SK-N-SH (cell line): ENCODE measurements around the gene GCNT3. TPM values are rescaled to one million over a fixed set of nuclear protein-coding genes. Genes with fewer than 3 reads are reported as not detected.

ENCODE experiments used
- CTCF ChIA-PET: fragments of 300-600, 350-600 bp; formaldehyde crosslinking; extraction: SDS; loops from one replicate; lab custom pipeline; 2021; lab: Yijun Ruan, JAX
- POLR2A ChIA-PET: fragments of 350-600 bp; sonication (Branson Sonifier 250); formaldehyde crosslinking; extraction: SDS; loops from one replicate; lab custom pipeline; 2020; ENCODE audit warnings: antibody characterized with exemption, inconsistent platforms; lab: Yijun Ruan, JAX
- DNase-seq: peaks from one replicate; pipeline ENCODE4 v3.0.0; 2012
- H2AFZ ChIP-seq: fragments of 200-600 bp; sonication (generic); 2 replicates; pipeline ENCODE4 v1.8.1; 2016; ENCODE audit warnings: antibody characterized with exemption, mild to moderate bottlenecking, low read depth
- H3F3A ChIP-seq: fragments of 200-600 bp; sonication (generic); replicated peaks from 2 replicates; pipeline ENCODE3; 2016; ENCODE audit warnings: antibody characterized with exemption, mild to moderate bottlenecking; ENCODE audit not compliant: insufficient read depth
- H3K27ac ChIP-seq, 2 experiments: fragments of 200-500 bp in 1 of 2; fragments of 200-600 bp in 1 of 2; sonication (Bioruptor generic) in 1 of 2; sonication (generic), shearing (Covaris generic) in 1 of 2; 2 replicates each; pipeline versions ENCODE4 v1.5.1 to v1.6.1; 2014 to 2016; ENCODE audit warnings: low read depth in 2 of 2, inconsistent platforms in 1 of 2, low read length in 1 of 2, mild to moderate bottlenecking in 1 of 2, mixed read lengths in 1 of 2
- H3K27me3 ChIP-seq: fragments of 200-600 bp; sonication (generic), shearing (Covaris generic); 2 replicates; pipeline ENCODE4 v1.6.1; 2016; ENCODE audit warnings: mixed run types; ENCODE audit not compliant: insufficient read depth
- H3K36me3 ChIP-seq, 2 experiments: fragments of 200-500 bp in 1 of 2; fragments of 200-600 bp in 1 of 2; sonication (Bioruptor generic) in 1 of 2; sonication (generic) in 1 of 2; replicated peaks in 1 of 2; 2 replicates each; pipeline versions ENCODE3 to v1.5.1; 2014 to 2016; ENCODE audit warnings: low read length in 1 of 2, mild to moderate bottlenecking in 1 of 2; ENCODE audit not compliant: insufficient read depth in 2 of 2, control insufficient read depth in 1 of 2
- H3K4me1 ChIP-seq, 2 experiments: fragments of 200-500 bp in 1 of 2; fragments of 200-600 bp in 1 of 2; sonication (Bioruptor generic) in 1 of 2; sonication (generic), shearing (Covaris generic) in 1 of 2; 2 replicates each; pipeline versions ENCODE4 v1.5.1 to v1.6.1; 2014 to 2016; ENCODE audit warnings: low read depth in 1 of 2, low read length in 1 of 2, mixed run types in 1 of 2; ENCODE audit not compliant: insufficient read depth in 2 of 2, control insufficient read depth in 1 of 2
- H3K4me2 ChIP-seq: fragments of 200-600 bp; sonication (generic), shearing (Covaris generic); 2 replicates; pipeline ENCODE4 v1.6.1; 2017; ENCODE audit warnings: mixed run types
- H3K4me3 ChIP-seq, 2 experiments: fragments of 200-500 bp in 1 of 2; fragments of 200-600 bp in 1 of 2; sonication (Bioruptor generic) in 1 of 2; sonication (generic), shearing (Covaris generic) in 1 of 2; 2 replicates each; pipeline versions ENCODE4 v1.5.1 to v1.8.1; 2014 to 2016; ENCODE audit warnings: low read depth in 2 of 2, inconsistent platforms in 1 of 2, low read length in 1 of 2, mild to moderate bottlenecking in 1 of 2, mixed read lengths in 1 of 2, moderate library complexity in 1 of 2
- H3K79me2 ChIP-seq: fragments of 200-600 bp; sonication (generic); 2 replicates; pipeline ENCODE4 v1.8.1; 2017; ENCODE audit warnings: mild to moderate bottlenecking; ENCODE audit not compliant: insufficient read depth
- H3K9ac ChIP-seq: fragments of 200-600 bp; sonication (generic); 2 replicates; pipeline ENCODE4 v1.6.1; 2017; ENCODE audit warnings: mixed run types
- H3K9me2 ChIP-seq: fragments of 200-600 bp; sonication (generic); 2 replicates; pipeline ENCODE4 v1.6.1; 2017; ENCODE audit warnings: mixed run types
- H3K9me3 ChIP-seq: fragments of 200-600 bp; sonication (generic); 2 replicates; pipeline ENCODE4 v1.6.1; 2017; ENCODE audit warnings: mixed run types, mild to moderate bottlenecking, moderate library complexity
- H4K20me1 ChIP-seq: fragments of 200-600 bp; sonication (generic); 2 replicates; pipeline ENCODE4 v1.6.1; 2017; ENCODE audit warnings: mild to moderate bottlenecking, mixed run types; ENCODE audit not compliant: insufficient read depth
- CHD2 ChIP-seq: fragments of 150-350 bp; IDR thresholded peaks from 2 replicates; pipeline ENCODE4 v1.6.1; 2018; ENCODE audit warnings: low read length; ENCODE audit not compliant: partially characterized antibody
- ELF1 ChIP-seq: IDR thresholded peaks from 2 replicates; pipeline ENCODE4 v1.4.0; 2012
- EP300 ChIP-seq, 2 experiments: IDR thresholded peaks; 2 replicates each; pipeline versions ENCODE4 v1.4.0 to v1.6.1; 2012; ENCODE audit warnings: borderline replicate concordance in 1 of 2, low read depth in 1 of 2, low read length in 1 of 2
- FOSL2 ChIP-seq: IDR thresholded peaks from 2 replicates; pipeline ENCODE4 v1.4.0; 2012; ENCODE audit warnings: low read depth, mild to moderate bottlenecking, moderate library complexity, borderline replicate concordance
- FOXJ3 ChIP-seq: sonication (generic); formaldehyde crosslinking; IDR thresholded peaks from 2 replicates; pipeline ENCODE4 v1.5.1; 2020; ENCODE audit warnings: mild to moderate bottlenecking, missing genetic modification reagents
- IRF3 ChIP-seq: fragments of 150-350 bp; IDR thresholded peaks from 2 replicates; pipeline ENCODE4 v1.6.1; 2016; ENCODE audit warnings: mild to moderate bottlenecking, low read depth, low read length
- NFIC ChIP-seq: IDR thresholded peaks from 2 replicates; pipeline ENCODE4 v1.4.0; 2012; ENCODE audit warnings: borderline replicate concordance
- PBX3 ChIP-seq: IDR thresholded peaks from 2 replicates; pipeline ENCODE4; 2012
- POLR2AphosphoS5 ChIP-seq: IDR thresholded peaks from 2 replicates; pipeline ENCODE4 v1.6.1; 2012; ENCODE audit warnings: low read depth, low read length
- RAD21 ChIP-seq: IDR thresholded peaks from 2 replicates; pipeline ENCODE4 v1.6.1; 2012; ENCODE audit warnings: mild to moderate bottlenecking, low read length
- RCOR1 ChIP-seq: fragments of 150-350 bp; IDR thresholded peaks from 2 replicates; pipeline ENCODE4 v1.6.1; 2017; ENCODE audit warnings: antibody characterized with exemption, low read length
- REST ChIP-seq: IDR thresholded peaks from 2 replicates; pipeline ENCODE4 v1.6.1; 2012; ENCODE audit warnings: mild to moderate bottlenecking, low read depth, low read length, moderate library complexity
- RFX5 ChIP-seq: IDR thresholded peaks from 2 replicates; pipeline ENCODE4 v1.6.1; 2012; ENCODE audit warnings: mild to moderate bottlenecking, improper control_type of control experiment, low read length
- SIN3A ChIP-seq: IDR thresholded peaks from 2 replicates; pipeline ENCODE4 v1.6.1; 2012; ENCODE audit warnings: low read depth, mild to moderate bottlenecking, low read length, moderate library complexity, borderline replicate concordance
- TAF1 ChIP-seq: IDR thresholded peaks from 2 replicates; pipeline ENCODE4 v1.6.1; 2012; ENCODE audit warnings: low read depth, mild to moderate bottlenecking, low read length, moderate library complexity, borderline replicate concordance
- TCF12 ChIP-seq: IDR thresholded peaks from 2 replicates; pipeline ENCODE4 v1.4.0; 2012
- TEAD4 ChIP-seq: IDR thresholded peaks from 2 replicates; pipeline ENCODE4 v1.4.0; 2012; ENCODE audit warnings: mild to moderate bottlenecking, borderline replicate concordance; ENCODE audit not compliant: insufficient read depth
- USF2 ChIP-seq: fragments of 150-350 bp; IDR thresholded peaks from 2 replicates; pipeline ENCODE4 v1.6.1; 2017; ENCODE audit warnings: antibody characterized with exemption, low read length, low read depth, borderline replicate concordance
- YY1 ChIP-seq: IDR thresholded peaks from 2 replicates; pipeline ENCODE4 v1.4.0; 2012; ENCODE audit warnings: low read depth, mild to moderate bottlenecking
- WGBS: methylation state at CpG from one replicate; pipeline ENCODE4 v1.1.6; 2017; ENCODE audit warnings: low lambda C conversion rate; 5-methylcytosine and 5-hydroxymethylcytosine counted together
- polyA plus RNA-seq, 3 experiments: library from polyadenylated mRNA; depleted of rRNA; stranded (reverse); fragments of >200 nt; gene quantifications; 2 replicates each; pipeline ENCODE4 v1.2.3, GENCODE V29; 2012
- TF ChIP-seq, protein P1 (sequence below): IDR thresholded peaks from 2 replicates; pipeline ENCODE4 v1.4.0; 2012; ENCODE audit warnings: low read depth, borderline replicate concordance

The GCNT3 gene
- polyA plus RNA-seq, 1 of the 3 experiments (the other 2 are of a cell fraction), result not detected

DNA sequence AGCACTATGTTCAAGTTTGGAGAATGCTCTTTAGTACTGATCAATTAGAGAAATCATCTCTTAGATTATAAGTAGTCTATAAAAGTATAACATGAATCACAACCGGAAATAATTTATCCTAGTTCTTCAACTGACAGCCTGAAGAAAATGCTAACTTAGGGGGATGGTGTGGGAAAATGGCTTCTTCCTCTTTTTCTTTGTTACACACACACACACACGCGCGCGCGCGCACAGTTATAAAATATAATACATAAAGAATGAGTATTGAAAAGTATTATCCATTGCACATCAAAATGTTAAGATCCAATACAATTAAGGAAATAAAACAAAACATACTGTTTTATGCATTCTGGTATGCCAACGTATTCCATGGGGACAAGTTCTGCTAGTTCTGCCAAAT, 57.0 kb downstream of the GCNT3 start:
- POLR2A ChIA-PET, result no interaction called here
- Histone ChIP-seq H3K9me3 (no peaks in the 10 kb centered on the region), H3K27ac (no peak overlapping the region), H3K79me2 (peaks cover 8% of the 10 kb centered on the region), H3K9me2 (no peaks in the 10 kb centered on the region), H3K36me3 (peaks cover 73 to 88% of the 10 kb centered on the region in 2 experiments), H3K4me1 (no peaks in the 10 kb centered on the region; a peak in 1 of 4 replicates), H3K4me3 (no peak overlapping the region), H2AFZ (no peak overlapping the region), H3K27me3 (no peaks in the 10 kb centered on the region), H4K20me1 (no peaks in the 10 kb centered on the region; the same call in 1 of the 2 replicates), H3F3A (peaks cover 24% of the 10 kb centered on the region), H3K9ac (no peak overlapping the region), H3K4me2 (no peak overlapping the region)
- no peak for DNase-seq
- TF ChIP-seq FOXJ3 (CRISPR knock-in tag), result no peak
- no peak for TF ChIP-seq USF2
- TF ChIP-seq RCOR1, result no peak
- TF ChIP-seq NFIC, result no peak
- TF ChIP-seq POLR2AphosphoS5, result no peak
- no peak for TF ChIP-seq YY1
- TF ChIP-seq CHD2, result no peak
- TF ChIP-seq SIN3A, result no peak
- no peak for TF ChIP-seq TAF1
- no peak for TF ChIP-seq RFX5
- TF ChIP-seq ELF1, result no peak
- no peak for TF ChIP-seq TCF12
- TF ChIP-seq REST, result no peak
- TF ChIP-seq RAD21, result no peak
- TF ChIP-seq, protein P1, sequence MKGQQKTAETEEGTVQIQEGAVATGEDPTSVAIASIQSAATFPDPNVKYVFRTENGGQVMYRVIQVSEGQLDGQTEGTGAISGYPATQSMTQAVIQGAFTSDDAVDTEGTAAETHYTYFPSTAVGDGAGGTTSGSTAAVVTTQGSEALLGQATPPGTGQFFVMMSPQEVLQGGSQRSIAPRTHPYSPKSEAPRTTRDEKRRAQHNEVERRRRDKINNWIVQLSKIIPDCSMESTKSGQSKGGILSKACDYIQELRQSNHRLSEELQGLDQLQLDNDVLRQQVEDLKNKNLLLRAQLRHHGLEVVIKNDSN, result no peak
- TF ChIP-seq IRF3, result no peak
- TF ChIP-seq PBX3, result no peak
- no peak for TF ChIP-seq FOSL2
- TF ChIP-seq EP300 (IDR thresholded peaks at IDR 0.05; ENCODE audit: borderline replicate concordance in 1 of 2, low read depth in 1 of 2, low read length in 1 of 2), result no peak
- TF ChIP-seq TEAD4, result no peak
- WGBS, result 90% methylated on average over 8 of the region's 8 CpGs
- CTCF ChIA-PET, result interaction anchor here (1.3 kb wide), 1 partner anchor 140 kb away, joined by 3 read pairs; no protein-coding TSS in a partner anchor
